Prostate gland (tissue), 2 donors: ENCODE results near the gene OR4D2.

Experiments used
- CTCF ChIP-seq, 4 experiments: fragments of 200-600 bp in 2 of 4; fragments of 450-650 bp in 2 of 4; sonication (generic) in 2 of 4; IDR thresholded peaks; 1 replicate in 3 of 4; 2 replicates in 1 of 4; pipeline ENCODE4 v1.5.1; 2016 to 2019; ENCODE audit warnings: antibody characterized with exemption in 4 of 4, mild to moderate bottlenecking in 2 of 4, moderate library complexity in 2 of 4
- POLR2A ChIP-seq: fragments of 450-650 bp; IDR thresholded peaks from one replicate; pipeline ENCODE4 v1.6.1; 2016; ENCODE audit warnings: antibody characterized with exemption, mild to moderate bottlenecking
- POLR2AphosphoS5 ChIP-seq: sonication (generic); formaldehyde crosslinking; IDR thresholded peaks from one replicate; pipeline ENCODE4 v1.6.1; 2017; ENCODE audit warnings: antibody characterized with exemption

GRCh38 chr17:58119491-58119890 is 47.3 kb upstream of the OR4D2 start:
- no peak for TF ChIP-seq CTCF (IDR thresholded peaks at IDR 0.05)
- no peak for TF ChIP-seq POLR2A
- no peak for TF ChIP-seq POLR2AphosphoS5
